Stimulated activated CD4-positive, alpha-beta T cell treated with anti-CD3 and anti-CD28 coated beads, Interleukin-2, amount 100 ng/mL, for 24 hours (primary cell): ENCODE data around the gene MAN1A1.

Experiments
- DNase-seq, 2 donors: peaks; one replicate each; pipeline ENCODE4 v3.0.0-alpha.2; 2020

MAN1A1 gene

DNA sequence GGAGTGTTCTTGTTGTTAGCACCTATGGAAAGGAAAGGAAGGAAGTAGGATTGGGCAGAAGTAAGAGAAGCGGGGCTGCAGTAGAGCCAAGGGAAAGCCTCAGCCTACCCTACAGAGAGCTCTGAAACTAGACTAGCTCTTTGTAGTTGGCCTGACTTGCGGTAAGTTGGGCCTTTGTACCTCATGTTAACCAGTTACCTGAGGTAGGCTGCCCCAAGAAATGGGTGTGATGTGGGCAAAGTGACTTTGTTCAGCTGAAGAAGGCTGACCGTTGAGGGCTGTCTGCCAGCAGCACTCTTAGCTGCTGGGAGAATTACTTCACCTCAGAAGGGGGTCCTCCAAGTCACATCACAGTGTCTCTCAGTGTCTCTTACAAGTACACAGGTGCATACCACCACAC is 216.2 kb downstream of the MAN1A1 start:
- DNase-seq, result no peak

DNA sequence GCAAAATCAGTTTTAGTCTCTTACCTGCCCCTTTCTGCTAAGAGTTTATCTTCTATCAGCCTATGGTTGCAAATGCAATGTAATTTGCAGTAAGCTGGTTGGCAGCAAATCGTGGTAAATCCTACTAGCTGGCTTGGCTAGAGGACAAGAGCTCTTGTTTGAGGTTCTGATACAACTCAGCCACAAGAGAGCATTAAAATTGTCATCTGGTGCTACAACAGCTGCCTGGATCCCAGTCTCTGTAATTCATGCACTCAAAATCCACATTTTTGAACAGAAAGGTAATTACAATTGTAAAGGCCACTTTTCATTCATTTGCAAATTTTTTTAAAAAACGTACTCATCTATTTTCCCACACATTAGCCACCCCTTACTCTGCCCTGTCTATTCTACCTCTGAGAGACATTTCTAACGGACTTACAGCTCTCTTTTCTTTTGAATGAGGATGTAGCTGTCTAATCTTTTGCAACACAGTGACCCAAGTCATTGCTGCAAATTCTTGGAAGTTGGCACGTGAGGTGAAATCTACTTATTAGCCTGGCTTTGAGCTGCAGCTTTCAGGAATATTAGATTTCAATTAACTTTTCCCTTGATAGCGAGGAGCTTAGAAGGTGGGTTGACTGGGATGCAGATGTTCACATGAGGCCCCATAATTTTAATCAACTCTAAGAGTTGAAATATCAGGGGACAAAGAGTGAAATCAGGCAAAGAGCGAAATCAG is 217.1 kb downstream of the MAN1A1 start:
- DNase-seq, result no peak

DNA sequence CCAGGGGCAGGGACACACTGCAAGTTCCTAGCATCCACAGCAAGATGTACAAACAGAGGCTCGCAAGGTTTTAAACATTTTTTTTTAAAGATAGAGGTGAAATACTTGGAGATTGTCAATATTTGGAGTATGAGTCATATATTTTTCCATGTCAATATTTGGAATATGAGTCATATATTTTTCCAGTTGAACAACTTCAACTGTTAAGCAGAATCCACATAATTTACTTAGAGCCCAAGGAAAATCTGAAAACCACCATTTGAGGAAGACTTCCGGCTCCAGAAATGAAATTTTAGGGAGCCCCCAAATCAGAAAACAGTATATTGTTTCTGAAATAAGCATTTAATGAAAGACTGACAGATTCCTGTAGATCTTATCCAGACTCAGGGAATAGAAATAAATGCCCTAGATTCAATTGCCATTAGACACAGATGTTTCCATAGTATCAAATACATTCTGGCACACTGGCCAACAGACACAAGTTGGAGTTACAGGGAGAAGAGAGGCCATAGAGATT is 219.5 kb downstream of the MAN1A1 start:
- no peak for DNase-seq

DNA sequence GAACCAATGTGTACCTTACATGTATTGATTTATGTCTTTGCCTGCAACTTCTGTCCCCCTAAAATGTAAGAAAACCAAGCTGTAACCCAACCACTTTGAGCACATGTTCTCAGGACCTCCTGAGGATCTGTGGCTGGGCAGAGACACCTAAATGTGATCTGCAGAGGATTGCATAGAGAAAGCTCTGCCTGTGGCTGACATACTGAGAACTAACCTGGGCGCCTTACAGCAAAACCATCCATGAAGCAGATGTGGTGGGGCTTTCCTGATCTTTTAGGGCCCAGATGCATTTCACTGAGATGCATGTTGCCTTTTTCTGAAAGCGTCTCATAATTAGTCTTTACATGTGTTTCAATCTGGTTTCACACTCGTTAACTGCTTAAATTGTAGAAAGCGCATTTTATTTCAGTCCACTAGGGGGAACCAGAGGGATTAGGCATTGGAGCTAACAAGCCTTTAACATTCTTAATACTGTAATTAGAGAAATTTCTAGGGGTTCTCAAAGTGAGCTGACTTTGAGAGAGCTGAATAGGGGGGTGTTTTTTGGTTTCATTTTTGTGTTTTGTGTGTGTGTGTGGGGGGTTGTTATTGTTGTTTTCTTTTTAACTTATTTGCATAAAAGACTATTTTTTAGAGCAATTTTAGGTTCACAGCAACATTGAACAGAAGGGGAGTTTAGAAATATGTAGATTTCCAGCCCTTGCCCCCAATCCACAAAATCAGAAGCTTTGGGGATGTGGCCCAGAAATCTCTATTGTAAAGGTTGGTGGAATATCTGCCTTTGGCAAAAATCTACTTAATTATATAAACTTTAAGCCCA is 220.2 kb downstream of the MAN1A1 start:
- no peak for DNase-seq

DNA sequence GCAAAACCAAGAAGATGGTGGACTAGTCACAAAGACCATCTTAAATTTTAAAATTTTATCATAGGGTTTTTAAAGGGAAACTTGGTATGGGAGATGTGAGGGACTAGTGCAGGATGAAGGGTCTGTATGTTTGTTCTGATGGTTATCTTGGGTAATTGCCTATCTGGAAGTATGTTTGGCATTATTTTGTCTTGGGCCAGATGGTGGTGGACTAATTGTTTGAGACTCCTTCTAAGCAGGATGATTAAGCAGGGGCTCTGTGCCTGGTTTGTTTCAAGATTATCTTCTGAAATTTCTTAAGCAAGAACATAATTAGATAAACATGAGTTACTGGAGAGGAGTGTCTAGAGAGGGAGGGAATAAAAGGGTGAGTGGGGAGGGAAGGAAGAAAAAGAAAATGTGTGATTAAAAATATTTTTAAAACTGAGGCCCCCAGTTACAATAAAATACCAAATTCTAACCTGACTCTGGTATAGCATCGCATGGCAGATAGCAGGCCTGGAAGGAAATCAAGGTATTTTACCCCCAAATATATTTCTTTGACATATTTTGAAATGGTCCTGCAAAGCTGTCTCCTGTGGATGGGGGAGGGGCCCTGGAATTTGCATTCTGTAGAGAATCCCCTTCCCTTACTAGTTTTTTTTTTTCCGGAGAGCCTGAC is 221.2 kb downstream of the MAN1A1 start:
- DNase-seq, result no peak

DNA sequence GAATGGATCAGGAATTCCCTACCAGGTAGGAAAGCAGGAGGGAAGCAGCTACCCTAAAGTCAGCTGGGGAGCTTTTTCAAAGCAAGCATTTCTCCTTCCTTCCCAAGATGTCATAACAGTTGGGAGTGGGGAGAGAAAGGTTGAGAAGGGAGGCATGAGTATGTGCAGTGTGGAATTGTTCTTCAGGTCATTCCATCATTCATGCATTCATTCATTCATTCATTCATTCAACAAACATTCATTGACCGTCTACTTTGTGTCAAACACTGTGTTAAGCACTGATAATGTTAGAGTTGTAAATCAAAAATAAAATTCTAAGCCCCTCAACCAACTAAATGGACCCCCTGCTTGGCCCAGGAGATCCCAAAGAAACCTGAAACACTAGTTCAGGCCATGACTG is 221.9 kb downstream of the MAN1A1 start:
- DNase-seq, result no peak
